ENCODE data around the gene ALPG. TPM values are rescaled to one million over a fixed set of nuclear protein-coding genes. Genes with fewer than 3 reads are reported as not detected.
"Not testable (repeated sequence)": the region's sequence is repeated elsewhere in the genome, so short reads cannot be mapped to it uniquely, and the experiment has no call there.

Gene ALPG
- total RNA-seq, 4 donors from 2014 or later: not detected

DNA sequence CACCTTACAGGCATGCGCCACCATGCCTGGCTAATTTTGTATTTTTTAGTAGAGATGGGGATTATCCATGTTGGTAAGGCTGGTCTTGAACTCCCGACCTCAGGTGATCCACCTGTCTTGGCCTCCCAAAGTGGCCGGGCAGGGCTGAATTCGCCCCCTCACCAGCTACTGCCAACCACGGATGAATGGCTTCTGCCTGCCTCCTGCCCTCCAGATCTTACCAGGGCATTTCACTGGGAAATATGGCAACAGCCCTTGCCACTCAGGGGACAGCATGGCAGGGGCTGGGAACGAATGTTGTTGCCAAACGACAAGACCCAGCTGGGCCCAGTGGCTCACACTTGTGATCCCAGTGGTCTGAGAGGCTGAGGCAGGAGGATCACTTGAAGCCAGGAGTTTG lies 29.9 kb upstream of the ALPG start:
- no peaks in the 10 kb centered on the region for H3K4me1 ChIP-seq
- no peaks in the 10 kb centered on the region for H3K36me3 ChIP-seq
- no peaks in the 10 kb centered on the region for H3K9me3 ChIP-seq
- H3K27me3 ChIP-seq: no peaks in the 10 kb centered on the region
- no peak overlapping the region for H3K4me3 ChIP-seq
- H3K27ac ChIP-seq: no peak overlapping the region
- peak in 1 of 3 donors; percentile 31 for DNase-seq
- TF ChIP-seq POLR2A (IDR thresholded peaks at IDR 0.05) (no peak), CTCF (IDR thresholded peaks at IDR 0.05) (no peak)

GRCh38 chr2:232377319-232377718 lies 29.3 kb upstream of the ALPG start:
- no peak for TF ChIP-seq CTCF (IDR thresholded peaks at IDR 0.05)
- no peak for TF ChIP-seq POLR2A (IDR thresholded peaks at IDR 0.05)
- no peak overlapping the region for H3K27ac ChIP-seq
- H3K27me3 ChIP-seq: no peaks in the 10 kb centered on the region
- H3K36me3 ChIP-seq: no peaks in the 10 kb centered on the region
- H3K9me3 ChIP-seq: no peaks in the 10 kb centered on the region
- H3K4me1 ChIP-seq: no peaks in the 10 kb centered on the region
- DNase-seq: no peak
- H3K4me3 ChIP-seq: no peak overlapping the region

- Histone ChIP-seq H3K27me3 (no peaks in the 10 kb centered on the region), H3K4me3 (no peak overlapping the region)
- DNase-seq: no peak
Observed at GRCh38 chr2:232377841-232378734, 28.6 kb upstream of the ALPG start.

GRCh38 chr2:232378735-232379151 lies 27.9 kb upstream of the ALPG start, which contains the start of gene ALPP:
Gene ALPP (plus strand): TSS chr2:232378751. CDS start chr2:232378803, 52 bp downstream.
- not testable (repeated sequence) for H3K36me3 ChIP-seq, H3K27ac ChIP-seq, H3K9me3 ChIP-seq, H3K4me3 ChIP-seq, H3K27me3 ChIP-seq, H3K4me1 ChIP-seq
- peak in 1 of 3 donors; percentile 28 for DNase-seq

More at GRCh38 chr2:232377841-232378734, 28.6 kb upstream of the ALPG start:
- Histone ChIP-seq H3K4me1 (no peaks in the 10 kb centered on the region), H3K27ac (no peak overlapping the region), H3K36me3 (no peaks in the 10 kb centered on the region), H3K9me3 (no peaks in the 10 kb centered on the region)
- TF ChIP-seq POLR2A (IDR thresholded peaks at IDR 0.05) (no peak), CTCF (IDR thresholded peaks at IDR 0.05) (no peak)

DNA sequence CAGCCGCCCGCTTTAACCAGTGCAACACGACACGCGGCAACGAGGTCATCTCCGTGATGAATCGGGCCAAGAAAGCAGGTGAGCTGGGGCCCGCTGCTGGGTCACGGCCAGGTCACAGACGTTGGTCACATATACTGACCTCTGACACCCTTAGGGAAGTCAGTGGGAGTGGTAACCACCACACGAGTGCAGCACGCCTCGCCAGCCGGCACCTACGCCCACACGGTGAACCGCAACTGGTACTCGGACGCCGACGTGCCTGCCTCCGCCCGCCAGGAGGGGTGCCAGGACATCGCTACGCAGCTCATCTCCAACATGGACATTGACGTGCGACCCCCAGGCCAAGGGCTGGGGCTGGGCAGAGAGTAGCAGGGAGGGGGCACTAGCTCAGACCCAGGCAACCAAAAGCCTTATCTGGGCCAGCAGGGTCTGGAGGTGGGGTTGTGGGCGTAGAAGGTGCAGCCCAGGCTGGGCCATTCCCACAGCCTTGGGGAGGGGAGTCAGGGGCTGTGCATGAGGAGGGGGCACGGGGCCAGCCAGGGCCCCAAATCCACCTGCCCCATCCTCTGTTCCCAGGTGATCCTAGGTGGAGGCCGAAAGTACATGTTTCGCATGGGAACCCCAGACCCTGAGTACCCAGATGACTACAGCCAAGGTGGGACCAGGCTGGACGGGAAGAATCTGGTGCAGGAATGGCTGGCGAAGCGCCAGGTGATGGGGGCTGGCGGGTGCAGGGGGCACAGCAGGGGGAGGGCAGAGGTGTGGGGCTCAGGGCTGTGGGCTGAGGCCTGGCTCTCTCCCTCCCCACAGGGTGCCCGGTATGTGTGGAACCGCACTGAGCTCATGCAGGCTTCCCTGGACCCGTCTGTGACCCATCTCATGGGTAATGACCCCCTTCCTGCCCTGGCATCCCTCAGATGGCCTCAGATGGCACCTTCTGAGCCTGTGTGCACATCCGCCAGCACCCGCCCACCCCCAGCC lies 26.7 kb upstream of the ALPG start:
- DNase-seq: peak in 1 of 3 donors; percentile 35
- H3K27me3 ChIP-seq, H3K36me3 ChIP-seq, H3K9me3 ChIP-seq, H3K4me1 ChIP-seq, H3K4me3 ChIP-seq, H3K27ac ChIP-seq: not testable (repeated sequence)

DNA sequence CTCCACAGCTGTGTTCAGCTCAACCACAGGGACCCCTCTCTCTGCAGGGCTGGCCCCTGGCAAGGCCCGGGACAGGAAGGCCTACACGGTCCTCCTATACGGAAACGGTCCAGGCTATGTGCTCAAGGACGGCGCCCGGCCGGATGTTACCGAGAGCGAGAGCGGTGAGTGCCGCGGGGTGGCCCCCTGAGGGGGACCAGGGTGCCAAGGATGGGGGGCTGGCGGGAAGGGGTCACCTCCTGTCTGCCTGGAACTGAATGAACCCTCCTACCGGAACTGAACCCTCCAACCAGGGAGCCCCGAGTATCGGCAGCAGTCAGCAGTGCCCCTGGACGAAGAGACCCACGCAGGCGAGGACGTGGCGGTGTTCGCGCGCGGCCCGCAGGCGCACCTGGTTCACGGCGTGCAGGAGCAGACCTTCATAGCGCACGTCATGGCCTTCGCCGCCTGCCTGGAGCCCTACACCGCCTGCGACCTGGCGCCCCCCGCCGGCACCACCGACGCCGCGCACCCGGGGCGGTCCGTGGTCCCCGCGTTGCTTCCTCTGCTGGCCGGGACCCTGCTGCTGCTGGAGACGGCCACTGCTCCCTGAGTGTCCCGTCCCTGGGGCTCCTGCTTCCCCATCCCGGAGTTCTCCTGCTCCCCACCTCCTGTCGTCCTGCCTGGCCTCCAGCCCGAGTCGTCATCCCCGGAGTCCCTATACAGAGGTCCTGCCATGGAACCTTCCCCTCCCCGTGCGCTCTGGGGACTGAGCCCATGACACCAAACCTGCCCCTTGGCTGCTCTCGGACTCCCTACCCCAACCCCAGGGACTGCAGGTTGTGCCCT lies 25.2 kb upstream of the ALPG start:
- H3K4me3 ChIP-seq, H3K36me3 ChIP-seq, H3K4me1 ChIP-seq, H3K27me3 ChIP-seq, H3K27ac ChIP-seq, H3K9me3 ChIP-seq: not testable (repeated sequence)
- DNase-seq: peak in 1 of 3 donors; percentile 38
